NK-92 treated with Interleukin-12 subunit alpha and Interleukin-12 subunit beta, amount 100 ng/mL, for 24 hours (cell line): Measurements from ENCODE around the gene CCDC77.
A peak's percentile ranks its signal among the peaks of the same experiment; 100 is the strongest.

ENCODE experiments used
- DNase-seq: peaks from one replicate; lab custom pipeline; 2025; lab: John Stamatoyannopoulos, UW

Gene CCDC77

DNA sequence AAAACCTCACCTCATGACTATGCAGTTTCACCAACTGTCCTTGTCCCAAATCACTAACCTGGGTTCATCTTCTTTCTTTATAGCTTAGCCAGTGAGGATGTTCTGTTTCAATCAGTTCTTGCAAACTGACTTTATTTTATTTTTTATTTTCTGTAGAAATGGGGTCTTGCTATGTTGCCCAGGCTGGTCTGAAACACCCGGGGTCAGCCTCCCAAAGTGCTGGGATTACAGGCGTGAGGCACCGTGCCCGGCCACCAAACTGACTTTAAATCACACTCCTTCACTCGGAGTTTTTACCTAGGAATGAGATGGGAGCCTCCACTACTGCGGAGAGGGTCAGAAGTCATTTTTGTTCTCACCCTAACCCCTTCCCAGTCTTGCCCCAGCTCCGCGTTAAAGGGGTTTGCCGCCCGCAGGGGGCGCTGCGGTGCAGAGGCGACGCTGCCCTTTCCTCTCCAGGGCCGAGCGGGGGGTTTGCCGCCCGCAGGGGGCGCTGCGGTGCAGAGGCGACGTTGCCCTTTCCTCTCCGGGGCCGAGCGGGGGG is 51.3 kb downstream of the CCDC77 start:
- DNase-seq: no peak

DNA sequence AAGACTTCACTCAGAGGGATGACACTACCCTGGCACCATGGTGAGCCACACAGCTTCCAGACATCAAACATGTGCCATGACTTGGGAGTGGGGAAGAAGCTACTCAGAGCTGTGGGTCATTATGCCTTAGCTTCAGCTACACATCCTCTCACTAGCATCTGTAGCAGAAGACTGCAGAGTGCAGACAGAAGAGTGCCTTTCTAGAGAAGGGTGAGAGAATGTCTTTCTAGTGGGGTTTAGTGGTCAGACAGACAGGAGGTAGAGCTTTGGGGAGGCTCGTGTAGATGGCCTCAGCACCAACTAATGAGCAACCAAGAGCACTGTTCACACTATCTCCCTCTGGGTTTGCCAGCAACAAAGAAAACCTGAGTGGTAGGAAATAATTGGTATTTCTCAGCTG is 53.4 kb downstream of the CCDC77 start:
- no peak for DNase-seq

GRCh38 chr12:455821-456220 is 54.4 kb downstream of the CCDC77 start:
- DNase-seq: no peak

DNA sequence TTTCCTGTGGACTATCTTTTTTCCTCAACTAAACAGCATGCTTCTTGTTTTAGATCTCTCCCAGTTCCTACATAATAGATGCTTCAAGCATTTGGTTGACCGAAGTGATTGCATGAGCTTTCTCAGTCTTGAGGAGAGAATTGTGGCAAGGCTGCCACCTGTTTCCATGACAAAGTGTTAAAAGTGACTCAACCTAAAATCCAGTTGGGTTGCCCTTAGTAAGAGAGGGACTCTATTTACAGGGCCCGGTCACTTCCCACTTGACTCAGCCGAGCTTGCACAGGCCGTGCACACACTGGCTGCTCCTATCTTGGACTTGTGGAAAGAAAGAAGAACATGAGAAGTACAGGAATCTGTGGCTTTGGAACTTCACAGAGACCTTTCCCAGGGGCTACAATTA is 56.2 kb downstream of the CCDC77 start:
- DNase-seq: peak; percentile 16

- no peak for DNase-seq
Observed at GRCh38 chr12:459050-459429, 57.6 kb downstream of the CCDC77 start.

- DNase-seq: no peak
Observed at GRCh38 chr12:459430-460258, 58.2 kb downstream of the CCDC77 start, which contains the start of gene B4GALNT3. Gene B4GALNT3, plus strand, starts transcription at chr12:459939. Its CDS starts 438 bp downstream, at chr12:460377.

- no peak for DNase-seq
Observed at GRCh38 chr12:460261-461230, 59.1 kb downstream of the CCDC77 start.

DNA sequence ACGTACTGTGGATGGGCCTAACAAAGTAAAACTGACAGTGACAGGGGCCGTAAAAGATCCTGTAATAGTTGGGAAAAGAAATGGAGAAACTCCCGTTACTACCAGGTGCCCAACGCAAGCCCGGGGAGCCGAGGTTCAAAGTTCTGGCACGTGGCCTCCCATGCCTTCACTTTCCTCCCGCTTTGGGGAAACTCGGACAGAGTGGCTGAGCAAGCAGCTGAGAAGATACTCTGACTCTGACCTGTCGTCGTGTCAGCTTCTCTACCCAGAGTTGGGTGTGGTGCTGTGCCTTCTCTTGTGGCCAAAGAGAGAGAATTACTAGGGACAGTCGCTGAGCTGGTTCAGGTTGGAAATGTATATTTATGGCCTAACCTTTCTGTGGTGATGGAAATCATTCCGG is 60.0 kb downstream of the CCDC77 start:
- DNase-seq: no peak

GRCh38 chr12:462936-463705 is 61.7 kb downstream of the CCDC77 start:
- DNase-seq: no peak

DNA sequence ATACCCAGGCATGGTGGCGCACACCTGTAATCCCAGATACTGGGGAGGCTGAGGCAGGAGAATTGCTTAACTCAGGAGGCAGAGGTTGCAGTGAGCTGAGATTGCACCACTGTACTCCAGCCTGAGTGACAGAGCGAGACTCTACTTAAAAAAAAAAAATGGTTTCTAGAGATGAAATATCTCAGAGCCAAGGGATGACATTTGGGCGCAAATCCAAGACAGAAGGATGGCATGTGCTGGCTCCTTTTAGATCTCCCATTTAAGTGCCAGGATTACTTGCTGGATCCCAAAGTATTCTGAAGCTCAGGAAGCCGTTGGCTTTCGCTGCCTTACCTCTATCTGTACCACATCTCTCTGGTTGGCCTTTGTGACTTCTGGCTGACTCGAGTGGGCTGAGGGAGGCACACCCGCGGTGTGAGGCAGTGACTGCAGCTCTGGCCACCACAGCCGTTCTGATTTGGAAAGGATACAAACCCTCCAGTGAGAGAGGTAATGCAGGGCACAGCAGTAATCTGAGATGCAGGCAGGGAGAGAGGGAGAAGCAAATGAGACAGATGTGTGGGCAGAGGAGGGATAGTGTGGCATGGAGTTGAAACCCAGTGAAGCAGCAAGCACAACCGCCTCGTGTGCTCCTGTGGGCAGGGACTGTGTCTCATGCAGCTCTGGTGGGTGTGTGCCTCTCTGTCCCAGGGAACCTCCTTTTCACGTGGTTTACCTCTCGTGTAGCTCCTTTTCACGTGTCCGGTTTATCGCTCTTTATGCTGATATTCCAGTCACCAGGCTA is 63.2 kb downstream of the CCDC77 start:
- DNase-seq: no peak

DNA sequence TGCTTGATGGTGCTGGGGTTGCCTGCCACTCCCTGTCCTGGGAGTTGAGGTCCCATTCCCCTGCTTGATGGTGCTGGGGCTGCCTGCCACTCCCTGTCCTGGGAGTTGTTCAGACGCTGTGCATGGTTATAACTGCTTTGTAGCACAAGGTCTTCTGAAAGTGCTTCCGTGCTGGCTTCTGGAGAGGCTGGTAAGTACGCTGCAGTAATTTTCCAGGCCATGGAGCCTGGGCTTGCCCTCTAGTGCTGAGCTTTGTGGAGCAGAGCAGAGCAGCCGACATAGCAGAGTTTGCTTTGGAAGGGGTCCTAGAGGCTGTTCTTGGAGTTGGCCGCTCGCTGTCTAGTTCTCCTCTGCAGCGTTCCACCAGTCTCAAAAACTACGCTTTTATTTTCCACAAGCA is 64.6 kb downstream of the CCDC77 start:
- DNase-seq: no peak

- DNase-seq: no peak
Observed at GRCh38 chr12:466762-467161, 65.3 kb downstream of the CCDC77 start.

DNA sequence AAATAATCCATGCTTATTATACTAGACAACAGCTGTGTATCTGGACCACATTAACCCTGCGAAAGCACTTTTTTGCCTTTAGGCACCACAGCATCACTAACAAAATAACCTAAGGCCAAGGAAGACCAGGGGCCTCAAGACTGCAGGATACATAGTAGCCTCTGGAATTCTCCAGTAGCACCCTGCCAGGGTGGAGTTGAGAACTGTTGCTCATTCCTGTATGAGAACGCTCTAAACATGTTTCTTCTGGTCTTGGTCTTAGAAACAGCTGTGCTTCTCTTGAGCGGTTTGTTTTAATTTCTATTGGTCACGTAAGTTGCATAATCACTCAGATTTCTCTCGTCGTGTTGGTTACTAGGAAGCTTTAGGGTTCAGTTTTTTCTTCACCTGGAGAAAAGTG is 66.1 kb downstream of the CCDC77 start:
- no peak for DNase-seq

GRCh38 chr12:468671-469389 is 67.4 kb downstream of the CCDC77 start:
- no peak for DNase-seq

DNA sequence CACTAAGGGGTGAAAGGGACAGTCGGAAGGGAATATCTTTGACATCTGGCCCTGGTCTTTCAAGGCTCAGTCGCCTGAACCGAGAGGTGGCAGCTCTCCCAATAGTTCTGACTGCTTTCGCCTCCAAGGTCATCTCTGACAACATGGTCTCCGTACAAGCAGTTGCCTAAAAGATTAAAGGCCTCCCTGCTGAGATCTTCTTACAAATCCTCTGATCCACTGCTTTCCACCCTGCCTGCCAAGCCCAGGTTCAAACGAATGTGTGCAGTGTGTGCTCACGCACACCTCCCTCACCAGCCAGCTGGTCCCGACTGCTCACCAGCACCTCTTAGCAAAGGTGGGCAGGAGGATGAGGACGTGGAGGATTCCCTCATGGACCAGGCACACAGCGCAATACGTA is 68.7 kb downstream of the CCDC77 start:
- no peak for DNase-seq

- no peak for DNase-seq
Observed at GRCh38 chr12:473198-473597, 71.8 kb downstream of the CCDC77 start.

- DNase-seq: no peak
Observed at GRCh38 chr12:473863-474577, 72.6 kb downstream of the CCDC77 start.

DNA sequence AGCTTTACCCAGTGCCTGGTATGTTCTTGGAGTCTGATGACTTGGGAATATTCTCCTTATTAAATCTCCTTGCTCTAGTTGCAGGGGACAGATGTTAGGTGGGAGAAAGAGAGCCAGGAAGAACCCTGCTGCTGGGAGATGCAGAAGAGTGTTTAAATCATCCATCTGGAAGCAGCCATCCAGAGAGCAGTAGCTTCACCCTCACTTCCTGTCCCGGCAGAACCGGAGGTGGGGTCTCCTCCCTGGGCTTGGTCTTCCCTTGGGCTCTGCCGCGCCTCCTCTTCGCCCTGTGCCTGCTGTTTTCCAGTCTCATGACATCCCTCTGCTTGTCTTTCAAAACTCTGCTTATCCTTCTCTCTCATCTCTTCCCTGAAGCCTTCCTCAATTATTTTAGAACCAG is 73.8 kb downstream of the CCDC77 start:
- DNase-seq: no peak

DNA sequence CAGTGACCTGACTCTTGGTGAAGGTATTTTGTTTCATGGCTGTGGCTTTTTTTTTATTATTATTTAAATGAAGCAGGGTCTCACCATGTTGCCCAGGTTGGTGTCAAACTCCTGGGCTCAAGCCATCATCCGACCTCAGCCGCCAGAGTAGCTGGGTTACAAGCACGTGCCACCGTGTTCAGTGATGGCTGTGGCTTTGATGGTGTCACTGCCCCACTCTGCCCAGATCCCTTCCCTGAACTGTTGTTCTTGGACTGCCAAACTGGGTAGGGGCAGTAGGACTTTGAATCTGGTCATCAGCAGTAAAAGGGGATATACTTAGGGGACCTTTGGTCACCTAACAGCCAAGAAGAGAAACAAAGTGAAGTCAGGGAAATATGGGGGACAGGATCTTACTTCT is 77.7 kb downstream of the CCDC77 start:
- DNase-seq: no peak
